Heart right ventricle (tissue), 16 donors: ENCODE results near the gene TBC1D8. TPM values are rescaled to one million over a fixed set of nuclear protein-coding genes. Genes with fewer than 3 reads are reported as not detected.

ENCODE experiments used
- ATAC-seq, 8 donors: fragments of 200-7000 bp; cut with Tn5 transposase; one replicate each; pipeline ENCODE4 v1.9.1; 2020; ENCODE audit warnings: mild to moderate bottlenecking in 8 of 8, moderate library complexity in 8 of 8, moderate number of reproducible peaks in 1 of 8
- DNase-seq, 2 donors: peaks; one replicate each; pipeline ENCODE4 v3.0.0-alpha.2; 2020
- H3K27ac ChIP-seq, 10 donors: fragments of 200-600 bp; sonication (generic) in 2 of 10; one replicate each; pipeline versions ENCODE4 v1.5.0 to v1.8.0; 2020 to 2022; ENCODE audit warnings: mild to moderate bottlenecking in 3 of 10
- H3K27me3 ChIP-seq, 7 donors: fragments of 200-600 bp; one replicate each; pipeline ENCODE4 v1.8.0; 2021 to 2022; ENCODE audit warnings: mild to moderate bottlenecking in 2 of 7
- H3K36me3 ChIP-seq, 9 donors: fragments of 200-600 bp; sonication (generic) in 1 of 9; one replicate each; pipeline versions ENCODE4 v1.5.0 to v1.8.0; 2020 to 2022; ENCODE audit warnings: mild to moderate bottlenecking in 2 of 9
- H3K4me1 ChIP-seq, 9 donors: fragments of 200-600 bp; sonication (generic) in 1 of 9; one replicate each; pipeline versions ENCODE4 v1.5.0 to v1.8.0; 2020 to 2022; ENCODE audit warnings: mild to moderate bottlenecking in 4 of 9
- H3K4me3 ChIP-seq, 10 donors: fragments of 200-600 bp; sonication (generic) in 2 of 10; one replicate each; pipeline versions ENCODE4 v1.5.0 to v1.8.0; 2020 to 2022; ENCODE audit warnings: mild to moderate bottlenecking in 7 of 10, moderate library complexity in 2 of 10
- H3K9me3 ChIP-seq, 11 donors: fragments of 200-600 bp in 10 of 11; sonication (generic) in 2 of 11; one replicate each; pipeline versions ENCODE4 v1.5.0 to v1.8.0; 2013 to 2022; ENCODE audit warnings: mild to moderate bottlenecking in 2 of 11, control low read depth in 1 of 11, moderate library complexity in 1 of 11
- CTCF ChIP-seq, 9 donors: fragments of 200-600 bp; sonication (generic) in 2 of 9; IDR thresholded peaks; one replicate each; pipeline versions ENCODE4 v1.5.0 to v1.8.0; 2021 to 2022; ENCODE audit warnings: antibody characterized with exemption in 9 of 9, mild to moderate bottlenecking in 5 of 9, moderate library complexity in 1 of 9
- WGBS, 2 donors: extraction: QIAGEN DNeasy Blood & Tissue Kit; methylation state at CpG; one replicate each; pipeline ENCODE4 v1.1.7; 2013; ENCODE audit warnings: inconsistent platforms in 1 of 2; 5-methylcytosine and 5-hydroxymethylcytosine counted together
- intact Hi-C, 10 donors: fragments of 100-400 bp; cut with DNase I; formaldehyde crosslinking; loops; one replicate each; pipeline versions ENCODE4 v1.11.1 to v1.14.2; 2022
- polyA plus RNA-seq, 2 donors: library from polyadenylated mRNA; stranded (reverse); fragments of 200-250 nt; gene quantifications; one replicate each; pipeline ENCODE4 v1.2.3, GENCODE V29; 2013
- total RNA-seq, 10 donors: library from RNA; stranded (reverse); fragmentation: NEBNext Ultra II Directional in 3 of 10; extraction: Animal tissue kit (Norgen Biotek cat#: 25700) in 3 of 10; gene quantifications; one replicate each; pipeline versions ENCODE4 v1.2.1 to v1.2.4, GENCODE V29; 2021 to 2023
- donor health status: Arrhythmogenic right ventricular cardiomyopathy.
- donor health status: ischemic (EF 13 %, LVEDD 7.1; RV severe dilation, severe dysfunction).
- donor health status: healthy with polysubstance abuse.
- donor health status: DM: no; HTN: yes; CAD: no.
- donor health status: DM: no; HTN: no; CAD: no.
- donor health status: ischemic (EF 25% LVEDD 6.9; RV normal size, moderate dysfunction).
- donor health status: ischemic (EF 25% LVEDD 5.7; RV mildly dilated, moderate dysfunction).
- donor health status: healthy.
- donor health status: DM: yes; HTN: yes; CAD: no.
- donor health status: Ischemic cardiomyopathy.
- donor health status: ischemic (EF 35%, LVEDD 5.7; RV mildly dilated, moderate dysfunction).
- donor health status: nonischemic (EF 11% LVEDD 7.7; RV severe dilation, severe dysfunction).
- donor health status: DM: yes; HTN: yes; CAD: no.
- donor health status: PGD.
- donor health status: ischemic (EF 29% LVEDD 5.4; RV normal size, mild dysfunction).
- donor health status: nonischemic (EF 23%, LVEDD 6.1; RV moderate dilation, normal function).

The TBC1D8 gene
- total and polyA plus RNA-seq, 12 donors: 24.0 to 69.5 (median 55.5) TPM

GRCh38 chr2:101153787-101154186 is 2.6 kb upstream of the TBC1D8 start:
- Histone ChIP-seq H3K36me3 (no peaks in the 10 kb centered on the region), H3K4me3 (no peak overlapping the region), H3K27ac (peak overlapping the region in 8 of 10 donors; percentile 27 to 96 (median 72)), H3K4me1 (peaks cover 7 to 53% (median 47%) of the 10 kb centered on the region in 9 donors), H3K27me3 (no peaks in the 10 kb centered on the region), H3K9me3 (no peaks in the 10 kb centered on the region)
- DNase-seq (no peak), ATAC-seq (no peak)
- TF ChIP-seq CTCF (IDR thresholded peaks at IDR 0.05): no peak
- 57 to 60% methylated on average over 7 of the region's 7 CpGs for WGBS, 2 donors
- intact Hi-C loops: loop anchor here (2.0 to 10.0 kb wide), 14 partner anchors 41 to 549 kb away; partner anchors contain the start of genes CNOT11 (in 1 of the 10) and RPL31 (in 1 of the 10)

GRCh38 chr2:101153077-101153707 is 2.0 kb upstream of the TBC1D8 start:
- H3K27ac ChIP-seq: peak overlapping the region in 7 of 10 donors; percentile 41 to 96 (median 91)

GRCh38 chr2:101152272-101153076 is 1.3 kb upstream of the TBC1D8 start:
- intact Hi-C loops: loop anchor here (1.0 to 10.0 kb wide), 15 partner anchors 40 to 548 kb away; partner anchors contain the start of genes CNOT11 (in 1 of the 10) and RPL31 (in 1 of the 10)
- Histone ChIP-seq H3K4me3 (peak overlapping the region in 9 of 10 donors; percentile 8 to 99 (median 82)), H3K9me3 (no peaks in the 10 kb centered on the region), H3K4me1 (peaks cover 7 to 66% (median 60%) of the 10 kb centered on the region in 9 donors), H3K27me3 (no peaks in the 10 kb centered on the region), H3K36me3 (no peaks in the 10 kb centered on the region), H3K27ac (peak overlapping the region; percentile 71 to 96 (median 89))
- 18 to 26% methylated on average over 21 of the region's 21 CpGs for WGBS, 2 donors
- DNase-seq: peak; percentile 47 to 65
- TF ChIP-seq CTCF (IDR thresholded peaks at IDR 0.05): peak; percentile 42 to 92 (median 82)
- peak; percentile 46 to 85 (median 66) for ATAC-seq

More at GRCh38 chr2:101153077-101153707, 2.0 kb upstream of the TBC1D8 start:
- peak in 1 of 9 donors; percentile 4 for TF ChIP-seq CTCF (IDR thresholded peaks at IDR 0.05)
- Histone ChIP-seq H3K4me3 (peak overlapping the region in 2 of 10 donors; percentile 81 to 99), H3K4me1 (peaks cover 7 to 59% (median 53%) of the 10 kb centered on the region in 9 donors), H3K9me3 (no peaks in the 10 kb centered on the region), H3K36me3 (no peaks in the 10 kb centered on the region), H3K27me3 (no peaks in the 10 kb centered on the region)
- WGBS, 2 donors: 80 to 84% methylated on average over 9 of the region's 9 CpGs
- no peak for DNase-seq
- intact Hi-C loops: loop anchor here (2.0 to 10.0 kb wide), 14 partner anchors 41 to 548 kb away; partner anchors contain the start of genes CNOT11 (in 1 of the 10) and RPL31 (in 1 of the 10)
- no peak for ATAC-seq

DNA sequence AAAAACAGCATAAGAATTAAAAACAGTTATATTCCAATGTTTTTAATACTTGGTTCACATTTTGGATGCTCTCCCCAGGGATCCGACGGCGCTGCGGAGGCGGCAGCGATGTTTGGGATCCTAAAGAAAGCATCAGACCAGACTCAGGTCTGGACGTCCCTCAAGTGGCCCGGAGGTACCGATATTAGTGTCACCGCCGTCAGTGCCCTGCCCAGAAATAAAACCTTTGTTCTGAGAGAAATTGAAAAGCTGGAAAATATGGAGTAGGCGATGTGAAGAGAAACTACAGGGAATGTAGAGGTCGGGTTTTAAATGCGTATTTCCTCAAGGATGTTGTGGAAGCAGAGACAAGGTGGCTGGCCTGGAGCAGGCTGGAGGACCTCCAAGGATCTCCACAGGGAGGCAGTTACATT is 683 bp upstream of the TBC1D8 start:
- no peak for DNase-seq
- H3K4me1 ChIP-seq: peaks cover 7 to 70% (median 63%) of the 10 kb centered on the region in 9 donors
- intact Hi-C loops: loop anchor here (1.0 to 10.0 kb wide), 16 partner anchors 40 to 547 kb away; partner anchors contain the start of genes CNOT11 (in 1 of the 10) and RPL31 (in 1 of the 10)
- H3K27ac ChIP-seq: peak overlapping the region; percentile 71 to 96 (median 89)
- peak in 6 of 8 donors; percentile 5 to 52 (median 37) for ATAC-seq
- WGBS, 2 donors: 4 to 9% methylated on average over 14 of the region's 14 CpGs
- H3K4me3 ChIP-seq: peak overlapping the region; percentile 34 to 99 (median 82)
- H3K9me3 ChIP-seq: no peaks in the 10 kb centered on the region
- TF ChIP-seq CTCF (IDR thresholded peaks at IDR 0.05): no peak
- no peaks in the 10 kb centered on the region for H3K36me3 ChIP-seq
- no peaks in the 10 kb centered on the region for H3K27me3 ChIP-seq
